Cortex of kidney (tissue), 1 donor: ENCODE data around the gene PDGFC.
"Not testable (repeated sequence)": the region's sequence is repeated elsewhere in the genome, so short reads cannot be mapped to it uniquely, and the experiment has no call there.

Experiments
- DNase-seq: peaks from one replicate; lab custom pipeline; 2025; lab: John Stamatoyannopoulos, UW

Gene PDGFC

DNA sequence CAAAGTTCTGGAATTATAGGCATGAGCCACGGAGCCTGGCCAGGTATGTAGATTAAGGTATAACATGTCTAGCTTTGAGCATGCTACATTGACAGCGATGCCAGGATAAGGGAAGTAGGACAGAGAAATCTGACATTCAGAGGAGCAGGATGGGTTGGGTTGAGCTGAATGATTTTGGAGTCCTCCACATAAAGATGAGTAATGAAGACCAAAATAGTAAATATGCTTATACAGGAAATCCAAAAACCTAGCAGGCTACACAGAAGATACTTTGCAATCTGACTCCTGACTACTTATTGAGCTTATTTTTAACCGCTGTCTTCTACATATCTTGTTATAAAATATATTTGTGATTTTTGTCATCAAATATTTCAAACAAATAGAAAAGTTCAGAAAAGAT, 69.7 kb downstream of the PDGFC start:
- no peak for DNase-seq

- DNase-seq = no peak
These were observed 73.1 kb downstream of the PDGFC start for GRCh38 chr4:156898373-156899117.

DNA sequence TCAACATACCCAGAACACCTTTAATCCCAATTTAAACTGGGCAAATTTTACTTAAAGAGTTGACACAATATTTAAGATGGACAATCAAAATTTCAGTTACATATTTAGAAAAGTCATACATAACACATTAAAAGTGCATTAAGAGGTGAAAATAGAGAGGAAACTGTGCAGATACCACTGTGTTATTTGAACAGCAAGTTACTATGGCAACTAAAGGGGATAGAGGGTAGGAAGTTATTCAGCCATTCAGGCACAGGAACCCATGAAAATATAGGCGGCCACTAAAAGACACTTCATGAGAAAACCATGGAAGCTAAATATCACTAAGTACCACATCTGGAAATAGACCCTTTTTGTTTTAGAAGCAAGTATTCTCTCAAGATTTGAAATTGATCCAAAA, 75.1 kb downstream of the PDGFC start:
- DNase-seq = no peak

- no peak for DNase-seq
These were observed 77.4 kb downstream of the PDGFC start for GRCh38 chr4:156894234-156894633.

DNA sequence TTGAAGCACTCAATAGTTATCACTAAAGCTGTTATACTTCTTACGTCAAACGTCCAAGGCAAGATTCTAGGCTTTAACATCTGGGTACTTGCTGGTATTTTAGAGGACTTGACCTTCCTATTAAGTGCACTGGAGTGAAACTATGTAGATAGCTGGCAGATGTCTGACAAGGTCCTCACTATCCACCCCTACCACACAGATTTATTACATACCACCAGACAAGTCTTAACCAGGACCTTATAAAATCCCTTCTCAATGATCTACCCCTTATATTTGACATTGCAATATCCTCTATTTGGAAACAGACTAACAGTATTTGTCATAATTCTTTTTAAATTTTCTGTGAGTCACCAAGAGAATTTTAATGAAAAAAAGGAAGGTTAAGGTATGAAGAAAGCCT, 78.8 kb downstream of the PDGFC start:
- no peak for DNase-seq

- DNase-seq = no peak
These were observed 81.7 kb downstream of the PDGFC start for GRCh38 chr4:156889616-156890594.

- no peak for DNase-seq
These were observed 82.8 kb downstream of the PDGFC start for GRCh38 chr4:156888762-156889161.

GRCh38 chr4:156886481-156886880, 85.1 kb downstream of the PDGFC start:
- DNase-seq = no peak

DNA sequence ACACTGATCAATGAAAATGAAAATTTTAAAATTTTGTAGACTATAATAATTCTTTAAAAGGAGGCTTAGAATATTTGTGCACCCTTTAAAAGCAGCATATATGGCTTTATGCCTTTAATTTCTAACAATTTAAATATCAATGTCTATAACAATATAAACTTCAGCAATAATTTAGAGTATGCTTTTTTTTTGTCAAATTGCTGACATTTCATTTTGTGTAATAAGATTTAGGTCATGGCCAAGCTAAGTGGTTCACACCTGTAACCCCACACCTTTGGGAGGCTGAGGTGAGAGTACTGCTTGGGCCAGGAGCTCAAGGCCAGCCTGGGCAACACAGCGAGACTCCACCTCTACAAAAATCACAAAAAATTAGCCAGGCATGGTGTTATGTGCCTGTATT, 86.2 kb downstream of the PDGFC start:
- DNase-seq = no peak

GRCh38 chr4:156884183-156884582, 87.4 kb downstream of the PDGFC start:
- DNase-seq = no peak

DNA sequence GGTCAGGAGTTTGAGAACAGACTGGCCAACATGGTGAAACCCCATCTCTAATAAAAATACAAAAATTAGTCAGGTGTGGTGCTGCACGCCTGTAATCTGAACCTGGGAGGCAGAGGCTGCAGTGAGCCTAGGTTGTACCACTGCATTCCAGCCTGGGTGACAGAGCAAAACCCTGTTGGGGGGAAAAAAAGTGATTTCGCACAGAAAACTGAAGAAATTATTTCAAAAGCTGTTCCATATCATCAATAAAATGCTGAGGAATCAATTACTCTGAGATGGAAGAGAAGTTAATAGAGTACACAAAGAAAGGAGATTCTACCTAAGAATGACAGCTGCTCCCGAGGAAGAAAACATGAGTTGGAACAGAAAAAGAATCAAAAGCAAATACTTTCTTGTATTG, 95.9 kb downstream of the PDGFC start:
- DNase-seq = no peak

DNA sequence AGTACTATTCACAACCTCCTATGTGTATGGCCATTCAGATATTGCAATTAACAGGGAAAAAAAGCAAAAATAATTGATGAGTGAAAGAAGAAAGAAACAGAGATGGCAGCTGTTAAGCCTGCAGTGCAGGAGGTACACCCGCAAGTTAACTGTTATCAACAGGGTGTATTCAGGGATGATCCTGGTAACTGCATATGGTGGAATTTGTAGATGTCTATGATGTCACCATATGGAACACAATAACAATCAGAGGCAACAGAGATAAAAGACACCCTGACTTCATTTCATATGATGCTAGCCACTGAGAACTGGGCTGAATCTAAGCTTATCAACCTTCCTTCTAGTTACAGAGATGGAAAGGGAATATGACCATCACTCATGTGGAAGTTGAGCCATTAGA, 96.5 kb downstream of the PDGFC start:
- DNase-seq = no peak

DNA sequence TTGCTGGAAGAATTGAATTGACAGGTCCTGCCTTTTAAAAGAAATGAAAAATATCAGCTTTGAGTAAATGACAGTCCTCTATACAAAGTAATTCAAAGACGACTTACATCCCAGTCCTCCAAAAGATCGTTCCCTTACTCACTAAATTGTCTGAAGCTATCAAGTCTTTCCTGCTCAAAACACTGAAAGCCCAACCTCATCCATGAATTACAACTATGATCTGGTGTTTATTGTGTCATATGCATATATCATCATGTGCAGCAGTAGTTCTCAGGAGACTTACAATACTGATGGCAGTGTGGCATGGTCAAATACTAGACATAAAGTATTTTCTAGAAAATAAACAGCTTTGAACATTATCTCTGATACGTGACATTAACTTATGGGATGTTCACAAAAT, 97.8 kb downstream of the PDGFC start:
- no peak for DNase-seq

- no peak for DNase-seq
These were observed 100.7 kb downstream of the PDGFC start for GRCh38 chr4:156870861-156871260.

DNA sequence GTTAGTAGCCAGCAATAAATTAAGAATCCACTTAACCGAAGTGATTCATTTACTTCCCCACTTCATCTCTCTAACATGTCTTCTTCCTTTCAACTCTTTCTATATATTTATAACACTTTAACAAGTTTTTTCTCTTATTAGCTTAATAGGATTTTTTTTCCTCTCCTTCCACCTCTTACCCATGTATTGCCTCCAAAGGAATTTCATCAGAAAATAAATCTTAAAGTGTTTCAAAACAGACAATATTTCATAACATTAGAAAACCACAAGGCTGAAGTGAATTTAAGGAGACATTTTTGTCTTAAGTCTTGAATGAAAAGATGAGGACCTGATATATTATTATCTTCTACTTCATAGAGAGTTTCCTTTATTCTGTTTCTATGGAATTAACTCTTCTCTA, 101.5 kb downstream of the PDGFC start:
- DNase-seq = no peak

DNA sequence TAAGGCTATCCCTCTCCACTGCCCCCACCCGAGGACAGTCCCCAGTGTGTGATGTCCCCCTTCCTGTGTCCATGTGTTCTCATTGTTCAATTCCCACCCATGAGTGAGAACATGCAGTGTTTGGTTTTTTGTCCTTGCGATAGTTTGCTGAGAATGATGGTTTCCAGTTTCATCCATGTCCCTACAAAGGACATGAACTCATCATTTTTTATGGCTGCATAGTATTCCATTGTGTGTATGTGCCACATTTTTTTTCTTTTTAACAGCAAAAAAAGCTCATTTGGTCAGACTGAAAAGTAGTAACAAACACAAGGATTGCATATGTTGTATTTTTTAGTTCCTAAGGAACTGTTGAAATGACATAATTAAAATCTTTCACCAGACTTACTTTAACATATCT, 105.5 kb downstream of the PDGFC start:
- DNase-seq = not testable (repeated sequence)

GRCh38 chr4:156865451-156865850, 106.1 kb downstream of the PDGFC start:
- DNase-seq = no peak

GRCh38 chr4:156858071-156858470, 113.5 kb downstream of the PDGFC start:
- DNase-seq = no peak

- no peak for DNase-seq
These were observed 132.8 kb downstream of the PDGFC start for GRCh38 chr4:156838761-156839160.

DNA sequence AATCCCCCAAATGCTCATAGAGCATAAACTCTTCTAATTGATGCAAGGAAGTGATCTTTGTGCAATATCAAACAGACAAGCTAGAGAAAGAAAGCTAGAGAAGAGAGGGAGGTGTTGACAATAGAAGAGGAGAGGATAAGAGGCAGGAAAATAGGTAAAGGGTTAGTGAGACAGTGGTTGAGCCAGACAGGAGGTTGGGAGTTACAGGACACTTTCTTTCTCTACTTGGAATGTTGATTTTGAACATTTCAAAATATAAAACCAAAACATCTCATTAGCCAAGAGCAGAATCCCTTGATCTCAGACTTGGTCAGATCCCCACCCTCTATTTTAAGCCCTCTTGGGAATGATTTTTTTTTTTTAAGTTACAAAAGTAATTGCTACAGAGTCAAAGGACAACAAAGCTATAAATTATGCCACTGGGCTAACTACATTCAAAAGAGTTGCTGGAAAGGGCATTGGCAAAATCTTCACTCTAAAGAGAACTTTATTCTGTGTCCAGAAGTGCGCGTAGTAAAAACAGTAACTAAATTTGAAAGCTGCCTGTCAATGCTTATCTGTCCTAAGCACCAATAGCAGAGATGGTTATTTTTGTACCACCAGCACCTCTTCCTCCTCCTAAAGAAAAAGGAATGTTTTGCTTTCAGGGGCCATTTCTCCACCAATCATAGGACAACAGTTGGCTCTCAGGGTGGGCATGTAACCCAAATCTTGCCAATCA, 133.8 kb downstream of the PDGFC start:
- DNase-seq = no peak

DNA sequence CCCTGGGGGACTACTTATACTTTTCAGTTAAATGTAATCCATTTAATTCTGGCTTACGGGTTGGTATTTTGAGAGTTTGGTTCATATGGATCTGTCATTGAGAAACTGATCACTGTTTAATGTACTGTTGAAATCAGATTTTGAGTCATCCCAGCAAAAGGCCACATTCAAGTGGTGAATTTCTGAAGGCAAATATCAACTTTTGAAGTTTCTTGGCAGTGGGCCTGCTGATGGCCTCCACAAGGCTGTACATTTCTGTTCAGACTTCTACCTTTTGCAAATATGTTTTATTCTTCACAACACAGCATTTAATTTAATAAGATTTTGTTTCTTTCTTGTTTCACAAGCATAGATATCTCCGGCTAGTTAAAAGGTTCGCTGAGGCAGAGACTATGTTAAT, 138.7 kb downstream of the PDGFC start:
- DNase-seq = no peak

- no peak for DNase-seq
These were observed 141.2 kb downstream of the PDGFC start for GRCh38 chr4:156830351-156830750.
